Pancreas (tissue), 10 donors: ENCODE results near the gene NF1. TPM values are rescaled to one million over a fixed set of nuclear protein-coding genes. Genes with fewer than 3 reads are reported as not detected.
"Not testable (repeated sequence)": the region's sequence is repeated elsewhere in the genome, so short reads cannot be mapped to it uniquely, and the experiment has no call there.

ENCODE experiments used
- ATAC-seq, 4 donors: fragments of 200-7000 bp; cut with Tn5 transposase; one replicate each; pipeline versions ENCODE4 v1.8.0 to v1.9.1; 2020; ENCODE audit warnings: mild to moderate bottlenecking in 4 of 4, moderate library complexity in 4 of 4
- DNase-seq, 6 donors: peaks; one replicate each; pipeline ENCODE4 v3.0.0-alpha.2; 2020
- FAIRE-seq: peaks from 2 replicates; lab custom pipeline; 2012; peaks lifted over from hg19 to GRCh38; lab: Jason Lieb, UNC
- H3K27ac ChIP-seq, 4 donors: fragments of 200-600 bp; sonication (generic); 1 replicate in 3 of 4; 2 replicates in 1 of 4; pipeline versions ENCODE4 v1.5.0 to v1.8.0; 2020
- H3K27me3 ChIP-seq, 4 donors: fragments of 200-600 bp; one replicate each; pipeline ENCODE4 v1.8.0; 2021
- H3K36me3 ChIP-seq, 3 donors: fragments of 200-600 bp; sonication (generic) in 1 of 3; one replicate each; pipeline versions ENCODE4 v1.5.0 to v1.8.0; 2020 to 2021
- H3K4me1 ChIP-seq, 3 donors: fragments of 200-600 bp; one replicate each; pipeline ENCODE4 v1.8.0; 2021
- H3K4me3 ChIP-seq, 4 donors: fragments of 200-600 bp; sonication (generic) in 2 of 4; one replicate each; pipeline versions ENCODE4 v1.5.0 to v1.8.0; 2020 to 2021
- H3K9me3 ChIP-seq, 4 donors: fragments of 200-600 bp; one replicate each; pipeline ENCODE4 v1.8.0; 2021
- CTCF ChIP-seq, 4 donors: fragments of 200-600 bp; sonication (generic) in 3 of 4; IDR thresholded peaks; one replicate each; pipeline versions ENCODE4 v1.5.0 to v1.8.0; 2021; ENCODE audit warnings: antibody characterized with exemption in 4 of 4
- WGBS, 2 donors: extraction: QIAGEN DNeasy Blood & Tissue Kit; methylation state at CpG; one replicate each; pipeline ENCODE4 v1.1.7; 2013; 5-methylcytosine and 5-hydroxymethylcytosine counted together
- intact Hi-C, 3 donors: fragments of 100-400 bp; cut with DNase I; formaldehyde crosslinking; loops; one replicate each; pipeline versions ENCODE4 v1.11.1 to v1.14.2; 2022
- polyA plus RNA-seq, 2 donors: library from polyadenylated mRNA; stranded (reverse); fragments of 200-250 nt; gene quantifications; one replicate each; pipeline ENCODE4 v1.2.3, GENCODE V29; 2013
- total RNA-seq, 6 donors: library from RNA; stranded (reverse); fragmentation: NEBNext Ultra II Directional in 4 of 6; extraction: Animal tissue kit (Norgen Biotek cat#: 25700) in 4 of 6; gene quantifications; one replicate each; pipeline versions ENCODE4 v1.2.1 to v1.2.4, GENCODE V29; 2021 to 2023
- donor health status: healthy with polysubstance abuse.
- donor health status: DM: no; HTN: no; CAD: no; lungs with moderate emphysema.
- donor health status: DM: no; HTN: no; CAD: no.
- donor health status: control.
- donor health status: control.
- donor health status: Bipolar disorder and iron deficiency.
- donor health status: DM: yes; HTN: yes; CAD: no.
- donor health status: DM: no; HTN: no; CAD: no.
- donor health status: DM: no; HTN: no; CAD: no.
- donor health status: DM: yes; HTN: yes; CAD: no.

The NF1 gene
- total and polyA plus RNA-seq, 8 donors, result 6.6 to 38.4 (median 27.8) TPM

GRCh38 chr17:31256936-31257335, 162.2 kb downstream of the NF1 start:
- WGBS, 2 donors, result 88 to 91% methylated on average over 3 of the region's 3 CpGs
- no peaks in the 10 kb centered on the region for H3K9me3 ChIP-seq
- H3K27ac ChIP-seq, result no peak overlapping the region
- no peak overlapping the region for H3K4me3 ChIP-seq
- intact Hi-C loops, result no loop called here
- FAIRE-seq, result no peak
- H3K27me3 ChIP-seq, result no peaks in the 10 kb centered on the region
- no peak for ATAC-seq
- DNase-seq, result no peak
- H3K4me1 ChIP-seq, result no peaks in the 10 kb centered on the region
- H3K36me3 ChIP-seq, result peaks cover 0 to 14% (median 0%) of the 10 kb centered on the region in 3 donors
- TF ChIP-seq CTCF (IDR thresholded peaks at IDR 0.05), result no peak

GRCh38 chr17:31260151-31260550, 165.4 kb downstream of the NF1 start:
- DNase-seq (no peak), ATAC-seq (no peak), FAIRE-seq (no peak)
- H3K4me1 ChIP-seq, result no peaks in the 10 kb centered on the region
- H3K27me3 ChIP-seq, result no peaks in the 10 kb centered on the region
- WGBS, 2 donors, result 96% methylated on average over 3 of the region's 3 CpGs
- no peak overlapping the region for H3K27ac ChIP-seq
- H3K9me3 ChIP-seq, result no peaks in the 10 kb centered on the region
- intact Hi-C loops, result no loop called here
- no peak for TF ChIP-seq CTCF (IDR thresholded peaks at IDR 0.05)
- H3K4me3 ChIP-seq, result no peak overlapping the region
- peaks cover 0 to 18% (median 0%) of the 10 kb centered on the region in 3 donors for H3K36me3 ChIP-seq

GRCh38 chr17:31261601-31262000, 166.8 kb downstream of the NF1 start:
- intact Hi-C loops, result no loop called here
- 46 to 58% methylated on average over 1 of the region's 1 CpG for WGBS, 2 donors
- no peak for ATAC-seq
- TF ChIP-seq CTCF (IDR thresholded peaks at IDR 0.05), result no peak
- H3K36me3 ChIP-seq, result peaks cover 0 to 32% (median 0%) of the 10 kb centered on the region in 3 donors
- FAIRE-seq, result no peak
- DNase-seq, result no peak
- no peaks in the 10 kb centered on the region for H3K9me3 ChIP-seq
- no peak overlapping the region for H3K4me3 ChIP-seq
- no peak overlapping the region for H3K27ac ChIP-seq
- no peaks in the 10 kb centered on the region for H3K27me3 ChIP-seq
- no peaks in the 10 kb centered on the region for H3K4me1 ChIP-seq

- H3K4me1 ChIP-seq, H3K27ac ChIP-seq, H3K27me3 ChIP-seq, DNase-seq, intact Hi-C loops, H3K4me3 ChIP-seq, ATAC-seq, H3K9me3 ChIP-seq, FAIRE-seq: not testable (repeated sequence)
- H3K36me3 ChIP-seq, result peaks cover 0 to 32% (median 0%) of the 10 kb centered on the region in 3 donors
- WGBS, 2 donors, result 93 to 95% methylated on average over 1 of the region's 1 CpG
These were observed 168.1 kb downstream of the NF1 start for GRCh38 chr17:31262923-31263322.

- DNase-seq, result no peak
- H3K27ac ChIP-seq, result no peak overlapping the region
- no peak for TF ChIP-seq CTCF (IDR thresholded peaks at IDR 0.05)
- H3K4me1 ChIP-seq, result peaks cover 0 to 2% (median 0%) of the 10 kb centered on the region in 3 donors
- no peak for FAIRE-seq
- H3K4me3 ChIP-seq, result no peak overlapping the region
- H3K9me3 ChIP-seq, result no peaks in the 10 kb centered on the region
- no peaks in the 10 kb centered on the region for H3K27me3 ChIP-seq
- peaks cover 0 to 24% (median 0%) of the 10 kb centered on the region in 3 donors for H3K36me3 ChIP-seq
- intact Hi-C loops, result no loop called here
- ATAC-seq, result no peak
- WGBS, 2 donors, result 91 to 98% methylated on average over 2 of the region's 2 CpGs
These were observed 171.3 kb downstream of the NF1 start for GRCh38 chr17:31266042-31266441.
